ENCODE results near the gene CEP112. TPM values are rescaled to one million over a fixed set of nuclear protein-coding genes. Genes with fewer than 3 reads are reported as not detected.

The CEP112 gene
- total RNA-seq, 1 donor from 2014 or later = 10.8 TPM

GRCh38 chr17:66063686-66064085 is 128.2 kb downstream of the CEP112 start:
- no peak for DNase-seq

GRCh38 chr17:66056148-66056547 is 135.8 kb downstream of the CEP112 start:
- no peak for DNase-seq

- DNase-seq = no peak
Observed at GRCh38 chr17:66054242-66054641, 137.7 kb downstream of the CEP112 start.

DNA sequence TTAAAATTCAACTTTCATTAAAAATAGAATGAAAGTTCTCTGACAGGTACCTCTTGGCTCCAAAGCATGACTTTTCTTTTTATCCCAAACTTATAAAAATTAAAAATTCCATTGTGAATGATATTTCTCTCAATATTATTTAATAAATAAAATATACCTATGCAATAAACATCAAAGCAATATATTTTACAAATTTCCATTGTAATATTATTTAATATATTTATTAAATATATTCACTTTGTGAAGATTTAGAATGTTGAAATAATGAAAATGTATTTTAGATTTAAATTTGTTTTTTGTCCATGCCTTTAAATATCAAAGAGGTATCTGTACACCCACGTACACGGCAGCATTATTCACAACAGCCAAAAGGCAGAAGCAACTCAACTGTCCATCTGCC is 147.8 kb downstream of the CEP112 start:
- no peak for DNase-seq

- no peak for DNase-seq
Observed at GRCh38 chr17:66043419-66043818, 148.5 kb downstream of the CEP112 start.

DNA sequence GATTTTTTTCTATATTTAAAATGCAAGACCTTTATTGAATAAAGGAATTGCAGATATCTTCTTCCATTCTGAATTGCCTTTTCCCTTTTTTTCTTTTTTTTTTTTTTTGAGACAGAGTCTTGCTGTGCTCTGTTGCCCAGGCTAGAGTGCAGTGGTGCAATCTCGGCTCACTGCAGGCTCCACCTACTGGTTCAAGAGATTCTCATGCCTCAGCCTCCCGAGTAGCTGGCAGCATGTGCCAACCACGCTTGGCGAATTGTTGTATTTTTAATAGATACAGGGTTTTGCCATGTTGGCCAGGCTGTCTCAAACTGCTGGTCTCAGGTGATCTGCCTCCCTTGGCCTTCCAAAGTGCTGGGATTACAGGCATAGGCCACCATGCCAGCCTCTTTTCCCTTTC is 151.5 kb downstream of the CEP112 start:
- DNase-seq = no peak

GRCh38 chr17:66038125-66038524 is 153.8 kb downstream of the CEP112 start:
- no peak for DNase-seq

DNA sequence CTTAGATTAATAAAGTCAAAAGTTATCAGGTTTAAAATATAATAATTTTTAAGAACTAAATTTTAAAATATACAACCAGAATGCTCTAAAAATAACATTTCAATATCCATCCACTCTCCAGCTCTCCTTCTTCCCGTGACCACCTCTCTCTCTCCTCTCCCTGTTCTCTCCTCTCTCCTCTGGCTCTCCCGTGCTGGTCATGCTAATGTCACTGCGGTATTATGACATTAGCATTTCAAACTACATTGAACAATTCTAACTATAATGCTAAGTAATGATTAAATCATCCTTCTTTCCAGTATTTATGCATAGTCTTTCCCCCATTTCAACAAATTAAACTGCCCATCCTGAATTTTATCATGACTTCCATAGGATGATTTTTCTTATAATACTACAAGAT is 154.7 kb downstream of the CEP112 start:
- DNase-seq = no peak

DNA sequence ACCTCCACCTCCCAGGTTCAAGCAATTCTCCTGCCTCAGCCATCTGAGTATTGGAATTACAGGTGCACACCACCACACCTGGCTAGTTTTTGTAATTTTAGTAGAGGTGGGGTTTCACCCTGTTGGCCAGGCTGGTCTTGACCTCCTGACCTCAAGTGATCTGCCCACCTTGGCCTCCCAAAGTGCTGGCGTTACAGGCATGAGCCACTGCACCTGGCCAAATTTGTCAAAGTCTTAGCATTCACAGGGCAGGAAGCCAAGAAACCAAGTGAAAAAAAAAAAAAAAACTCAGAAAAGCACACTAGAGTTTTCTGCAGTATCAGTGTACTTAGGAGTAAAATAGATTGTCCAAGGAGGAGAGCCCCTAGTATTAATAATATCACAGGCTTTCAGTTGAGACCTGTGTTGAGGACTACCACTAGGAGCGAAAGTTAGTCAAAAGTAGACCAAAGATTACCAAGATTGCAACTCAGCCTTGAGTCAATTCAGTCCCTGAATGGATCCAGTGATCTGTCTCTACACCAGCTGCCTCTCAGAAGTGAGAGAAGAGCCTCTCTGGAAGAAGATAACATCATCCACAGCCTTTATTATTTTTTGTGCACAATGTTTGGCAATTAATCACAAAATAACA is 159.7 kb downstream of the CEP112 start:
- DNase-seq = no peak

DNA sequence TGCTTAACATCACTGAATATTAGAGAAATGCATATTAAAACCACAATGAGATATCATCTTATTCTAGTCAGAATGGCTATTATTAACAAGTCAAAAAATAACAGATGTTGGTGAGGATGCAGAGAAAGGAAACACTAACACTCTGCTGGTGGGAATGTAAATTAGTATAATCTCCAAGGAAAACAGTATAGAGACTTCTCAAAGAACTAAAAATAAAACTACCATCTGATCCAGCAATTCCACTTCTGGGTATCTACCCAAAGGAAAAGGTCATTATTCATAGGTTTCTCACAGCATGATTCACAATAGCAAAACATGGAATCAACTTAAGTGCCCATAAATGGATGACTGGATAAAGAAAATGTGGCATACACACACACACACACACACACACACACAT is 166.4 kb downstream of the CEP112 start:
- DNase-seq = no peak

DNA sequence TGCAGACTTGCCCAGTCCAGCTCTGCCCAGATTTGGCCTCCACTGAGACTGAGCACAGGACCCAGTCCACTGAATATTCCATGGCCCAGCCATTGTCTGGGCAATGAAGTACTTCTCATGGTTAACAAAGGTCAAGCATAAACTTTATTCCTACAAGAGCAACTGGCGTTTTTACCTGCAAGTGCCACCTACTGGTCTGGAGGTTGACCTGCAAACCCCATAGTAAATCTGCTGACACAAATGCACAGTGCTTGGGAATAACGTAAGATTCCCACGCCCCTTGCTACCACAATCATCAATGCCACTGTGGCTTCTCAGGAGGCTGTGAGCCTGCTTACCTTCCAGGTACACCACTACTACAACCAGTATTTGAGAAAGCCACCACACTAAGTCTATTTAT is 170.2 kb downstream of the CEP112 start:
- no peak for DNase-seq

DNA sequence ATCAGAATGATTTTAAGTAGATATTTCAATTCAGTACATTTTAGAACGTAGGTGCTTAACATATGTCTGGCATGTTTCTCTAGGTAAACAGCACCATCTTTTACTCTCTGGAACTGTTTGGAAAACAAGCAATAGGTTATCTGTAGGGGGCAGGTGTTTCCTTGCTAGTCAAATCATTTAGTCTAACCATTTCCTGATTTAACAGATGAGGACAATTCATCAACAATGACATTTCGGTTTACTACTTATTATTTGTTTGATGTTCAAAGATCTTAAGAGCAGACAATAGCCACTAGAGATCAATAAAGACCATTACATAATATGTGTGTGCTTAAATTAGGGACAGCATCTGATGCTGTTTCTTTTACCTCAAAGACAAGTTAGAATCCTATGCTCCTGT is 173.1 kb downstream of the CEP112 start:
- DNase-seq = no peak

GRCh38 chr17:66016231-66016630 is 175.7 kb downstream of the CEP112 start:
- no peak for DNase-seq

DNA sequence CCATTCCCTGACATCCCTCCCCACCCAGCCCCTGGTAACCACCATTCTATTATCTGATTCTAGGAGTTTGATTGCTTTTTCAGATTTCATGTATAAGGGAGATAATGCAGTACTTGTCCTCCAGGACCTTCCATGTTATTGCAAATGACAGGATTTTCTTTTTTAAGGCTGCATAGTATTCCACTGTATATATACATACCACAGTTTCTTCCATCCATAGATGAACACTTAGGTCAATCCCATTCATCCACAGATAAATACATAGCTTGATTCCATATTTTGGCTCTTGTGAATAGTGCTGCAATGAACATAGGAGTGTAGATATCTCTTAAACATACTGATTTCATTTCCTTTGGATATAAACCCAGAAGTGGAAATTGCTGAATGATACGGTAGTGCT is 183.3 kb downstream of the CEP112 start:
- no peak for DNase-seq

GRCh38 chr17:66006654-66007053 is 185.3 kb downstream of the CEP112 start:
- no peak for DNase-seq

GRCh38 chr17:66002812-66003211 is 189.1 kb downstream of the CEP112 start:
- no peak for DNase-seq

DNA sequence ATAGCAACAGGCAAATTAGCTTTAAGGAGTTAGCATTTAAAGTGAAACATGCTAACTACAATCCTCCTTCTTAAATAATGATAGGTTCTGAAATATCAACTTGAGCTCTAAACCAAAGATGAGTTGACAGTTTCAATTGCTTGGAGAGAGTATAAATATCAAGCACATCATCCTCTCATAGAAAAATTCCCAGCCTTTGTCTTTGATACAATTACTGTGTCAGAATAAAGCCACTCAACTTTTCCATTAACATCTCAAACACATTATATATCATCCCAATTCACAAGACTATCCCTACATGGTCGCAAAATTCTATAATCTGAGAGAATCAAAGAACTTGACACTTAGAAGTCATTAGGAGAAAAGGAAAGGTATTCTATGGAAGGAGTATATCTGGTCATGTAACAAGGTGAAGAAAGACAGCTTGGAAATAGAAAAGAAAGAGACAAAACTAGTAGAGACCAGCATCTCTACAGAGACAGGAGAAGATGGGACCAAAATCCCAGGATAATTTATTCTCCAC is 189.8 kb downstream of the CEP112 start:
- no peak for DNase-seq

DNA sequence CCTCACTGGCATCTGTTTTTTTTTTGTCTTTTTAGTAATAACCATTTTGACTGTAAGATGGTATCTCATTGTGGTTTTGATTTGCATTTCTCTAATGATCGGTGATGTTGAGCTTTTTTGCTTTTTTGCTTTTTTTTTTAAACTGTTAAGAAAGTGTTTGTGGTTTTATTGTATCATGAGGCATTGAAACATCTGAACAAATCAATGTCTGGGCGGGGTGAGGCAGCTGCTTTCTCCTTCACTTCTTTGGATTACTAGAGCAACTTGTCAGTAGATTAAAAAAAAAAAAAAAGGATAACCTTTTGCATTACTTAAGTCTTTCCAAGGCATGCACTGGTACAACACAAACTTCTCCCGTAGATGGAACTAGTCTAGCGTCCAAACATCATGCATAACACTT is 191.7 kb downstream of the CEP112 start:
- DNase-seq = no peak

- no peak for DNase-seq
Observed at GRCh38 chr17:65998675-65999074, 193.3 kb downstream of the CEP112 start.

DNA sequence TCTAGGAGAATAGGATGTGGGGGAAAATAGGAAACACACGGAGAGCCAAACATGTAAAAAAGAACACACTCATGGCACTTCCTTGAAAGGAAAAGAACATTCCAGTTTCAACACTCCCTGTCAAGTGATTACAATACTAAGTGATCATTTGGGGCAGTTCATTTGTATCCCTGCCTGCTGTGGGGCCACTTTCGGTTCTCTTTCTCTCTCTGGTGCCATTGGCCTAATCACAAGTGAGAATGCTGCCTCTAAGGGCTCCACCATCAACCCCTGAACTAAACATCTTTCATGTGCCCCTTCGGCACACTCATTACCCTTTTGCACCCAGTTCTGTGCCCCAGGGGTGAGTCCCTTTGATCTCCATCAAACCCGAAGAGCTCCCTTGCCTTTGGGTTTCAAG is 197.3 kb downstream of the CEP112 start:
- no peak for DNase-seq

DNA sequence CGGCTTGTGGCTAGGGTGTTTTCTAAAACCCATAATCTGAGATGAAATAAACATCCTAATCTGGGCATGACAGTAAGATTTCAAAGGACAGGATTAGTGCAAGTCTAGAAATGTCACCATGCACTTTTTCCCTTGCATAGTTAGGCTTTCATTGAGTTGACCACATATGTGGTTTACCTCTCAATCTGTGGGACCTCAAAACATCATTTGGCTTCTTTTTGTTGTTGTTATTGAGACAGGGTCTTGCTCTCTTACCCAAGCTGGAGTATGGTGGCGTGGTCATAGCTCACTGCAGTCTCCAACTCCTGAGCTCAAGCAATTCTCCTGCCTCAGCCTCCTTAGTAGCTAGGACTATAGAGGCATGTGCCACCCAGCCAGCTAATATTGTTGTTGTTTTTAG is 197.8 kb downstream of the CEP112 start:
- DNase-seq = no peak

- no peak for DNase-seq
Observed at GRCh38 chr17:65990593-65990992, 201.3 kb downstream of the CEP112 start.

DNA sequence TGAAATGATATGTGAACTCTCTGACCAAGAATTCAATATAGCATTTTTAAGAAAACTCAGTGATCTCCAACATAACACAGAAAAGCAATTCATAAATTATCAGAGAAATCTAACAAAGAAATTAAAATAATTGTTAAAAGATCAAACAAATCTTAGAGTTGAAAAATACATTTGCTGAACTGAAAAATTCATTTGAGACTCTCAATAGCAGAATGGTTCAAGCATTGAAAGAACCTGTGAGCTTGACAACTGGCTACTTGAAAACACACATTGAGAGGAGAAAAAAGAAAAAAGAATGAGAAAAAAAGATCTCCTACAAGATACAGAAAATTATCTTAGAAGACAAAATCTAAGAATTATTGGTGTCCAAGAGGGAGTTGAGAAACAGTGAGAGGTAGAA is 203.5 kb downstream of the CEP112 start:
- no peak for DNase-seq

- no peak for DNase-seq
Observed at GRCh38 chr17:65987988-65988387, 203.9 kb downstream of the CEP112 start.

GRCh38 chr17:65985571-65985970 is 206.4 kb downstream of the CEP112 start:
- no peak for DNase-seq

All from occipital lobe (tissue), 2 donors.